OCI-LY1 (cell line): ENCODE data around the gene CRK.
"Not testable (repeated sequence)": the region's sequence is repeated elsewhere in the genome, so short reads cannot be mapped to it uniquely, and the experiment has no call there.

Experiments used
- H2AFZ ChIP-seq: fragments of 200-600 bp; sonication (generic), shearing (Covaris generic); 2 replicates; pipeline ENCODE4 v1.6.0; 2014; ENCODE audit warnings: antibody characterized with exemption, mild to moderate bottlenecking, low read length
- H3F3A ChIP-seq: fragments of 200-600 bp; sonication (generic), shearing (Covaris generic); 2 replicates; pipeline ENCODE4 v1.6.0; 2014; ENCODE audit warnings: mild to moderate bottlenecking, antibody characterized with exemption, low read length, moderate library complexity; ENCODE audit not compliant: insufficient read depth
- H3K27ac ChIP-seq: fragments of 200-600 bp; sonication (generic); 2 replicates; pipeline ENCODE4 v1.5.1; 2014; ENCODE audit warnings: low read length, mixed run types, mild to moderate bottlenecking, low read depth; ENCODE audit not compliant: poor library complexity, severe bottlenecking
- H3K27me3 ChIP-seq: fragments of 200-600 bp; sonication (generic); 2 replicates; pipeline ENCODE4 v1.6.0; 2014; ENCODE audit warnings: antibody characterized with exemption, mild to moderate bottlenecking, low read length, moderate library complexity; ENCODE audit not compliant: insufficient read depth
- H3K36me3 ChIP-seq: fragments of 200-600 bp; sonication (generic); 2 replicates; pipeline ENCODE4 v1.6.1; 2014; ENCODE audit warnings: mild to moderate bottlenecking, antibody characterized with exemption, low read length, moderate library complexity, mixed read lengths; ENCODE audit not compliant: insufficient read depth
- H3K4me1 ChIP-seq: fragments of 200-600 bp; sonication (generic); 2 replicates; pipeline ENCODE4 v1.5.1; 2014; ENCODE audit warnings: mild to moderate bottlenecking, low read length, moderate library complexity; ENCODE audit not compliant: insufficient read depth, severe bottlenecking
- H3K4me2 ChIP-seq: fragments of 200-600 bp; sonication (generic), shearing (Covaris generic); 2 replicates; pipeline ENCODE4 v1.6.1; 2014; ENCODE audit warnings: low read length
- H3K4me3 ChIP-seq: fragments of 200-600 bp; sonication (generic); 2 replicates; pipeline ENCODE4 v1.5.1; 2014; ENCODE audit warnings: low read length, low read depth, mild to moderate bottlenecking, mixed read lengths; ENCODE audit not compliant: poor library complexity, severe bottlenecking
- H3K79me2 ChIP-seq: fragments of 200-600 bp; shearing (Covaris generic); 2 replicates; pipeline ENCODE4 v1.6.1; 2016; ENCODE audit warnings: mixed run types, low read length, mixed read lengths; ENCODE audit not compliant: insufficient read depth
- H3K9ac ChIP-seq: fragments of 200-600 bp; sonication (generic), shearing (Covaris generic); 2 replicates; pipeline ENCODE4 v1.6.1; 2014; ENCODE audit warnings: mild to moderate bottlenecking, low read length, mixed read lengths
- H3K9me2 ChIP-seq: fragments of 200-600 bp; sonication (generic), shearing (Covaris generic); 2 replicates; pipeline ENCODE4 v1.6.1; 2014; ENCODE audit warnings: low read depth, mild to moderate bottlenecking, low read length, mixed read lengths
- H3K9me3 ChIP-seq: fragments of 200-600 bp; shearing (Covaris generic); 2 replicates; pipeline ENCODE4 v1.6.1; 2014; ENCODE audit warnings: low read length, mixed read lengths
- H4K20me1 ChIP-seq: fragments of 200-600 bp; sonication (generic), shearing (Covaris generic); 2 replicates; pipeline ENCODE4 v1.6.0; 2016; ENCODE audit warnings: mild to moderate bottlenecking, low read length; ENCODE audit not compliant: insufficient read depth
- EZH2 ChIP-seq: fragments of 200-600 bp; sonication (generic), shearing (Covaris generic); IDR thresholded peaks from 2 replicates; pipeline ENCODE4 v1.8.0; 2017; ENCODE audit warnings: borderline replicate concordance, mixed run types, mild to moderate bottlenecking, antibody characterized with exemption, low read length, moderate library complexity, mixed read lengths
- TF ChIP-seq, protein P1 (sequence below): fragments of 200-600 bp; sonication (generic), shearing (Covaris generic); IDR thresholded peaks from 2 replicates; pipeline ENCODE4 v1.5.1; 2017; ENCODE audit warnings: mild to moderate bottlenecking, antibody characterized with exemption, low read length, moderate library complexity, mixed read lengths

The CRK gene

GRCh38 chr17:1379208-1379929 is 76.7 kb downstream of the CRK start:
- Histone ChIP-seq H3K79me2 (peaks cover 98% of the 10 kb centered on the region), H2AFZ (no peak overlapping the region), H3K9me3 (no peaks in the 10 kb centered on the region), H3K4me3 (no peak overlapping the region), H3F3A (no peaks in the 10 kb centered on the region; the same call in 1 of the 2 replicates), H3K9me2 (no peaks in the 10 kb centered on the region), H3K27me3 (no peaks in the 10 kb centered on the region), H3K36me3 (peaks cover 38% of the 10 kb centered on the region; the same call in 1 of the 2 replicates), H3K9ac (no peak overlapping the region), H3K4me1 (peaks cover 75% of the 10 kb centered on the region), H4K20me1 (peaks cover 12% of the 10 kb centered on the region; the same call in 1 of the 2 replicates), H3K4me2 (no peak overlapping the region), H3K27ac (peak overlapping the region; percentile 32)
- TF ChIP-seq, protein P1, sequence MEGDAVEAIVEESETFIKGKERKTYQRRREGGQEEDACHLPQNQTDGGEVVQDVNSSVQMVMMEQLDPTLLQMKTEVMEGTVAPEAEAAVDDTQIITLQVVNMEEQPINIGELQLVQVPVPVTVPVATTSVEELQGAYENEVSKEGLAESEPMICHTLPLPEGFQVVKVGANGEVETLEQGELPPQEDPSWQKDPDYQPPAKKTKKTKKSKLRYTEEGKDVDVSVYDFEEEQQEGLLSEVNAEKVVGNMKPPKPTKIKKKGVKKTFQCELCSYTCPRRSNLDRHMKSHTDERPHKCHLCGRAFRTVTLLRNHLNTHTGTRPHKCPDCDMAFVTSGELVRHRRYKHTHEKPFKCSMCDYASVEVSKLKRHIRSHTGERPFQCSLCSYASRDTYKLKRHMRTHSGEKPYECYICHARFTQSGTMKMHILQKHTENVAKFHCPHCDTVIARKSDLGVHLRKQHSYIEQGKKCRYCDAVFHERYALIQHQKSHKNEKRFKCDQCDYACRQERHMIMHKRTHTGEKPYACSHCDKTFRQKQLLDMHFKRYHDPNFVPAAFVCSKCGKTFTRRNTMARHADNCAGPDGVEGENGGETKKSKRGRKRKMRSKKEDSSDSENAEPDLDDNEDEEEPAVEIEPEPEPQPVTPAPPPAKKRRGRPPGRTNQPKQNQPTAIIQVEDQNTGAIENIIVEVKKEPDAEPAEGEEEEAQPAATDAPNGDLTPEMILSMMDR, result no peak

DNA sequence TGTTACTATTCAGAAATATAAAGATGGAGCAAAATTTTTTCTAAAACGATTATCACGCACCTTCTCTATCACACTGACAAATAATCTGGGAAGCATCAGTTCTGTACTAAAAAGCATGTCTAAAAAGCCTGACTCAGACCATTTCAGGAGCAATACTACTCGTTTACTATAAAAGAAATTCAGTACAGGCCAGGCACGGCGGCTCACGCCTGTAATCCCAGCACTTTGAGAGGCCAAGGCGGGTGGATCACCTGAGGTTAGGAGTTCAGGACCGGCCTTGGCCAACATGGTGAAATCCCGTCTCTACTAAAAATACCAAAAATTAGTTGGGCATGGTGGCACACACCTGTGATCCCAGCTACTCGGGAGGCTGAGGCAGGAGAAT is 77.6 kb downstream of the CRK start:
- not testable (repeated sequence) for H3K9me3 ChIP-seq, H3K4me2 ChIP-seq, H3K27ac ChIP-seq, H3K9me2 ChIP-seq, H3K9ac ChIP-seq, H3K27me3 ChIP-seq, H3K4me3 ChIP-seq, H2AFZ ChIP-seq, H3F3A ChIP-seq
- peaks cover 98% of the 10 kb centered on the region for H3K79me2 ChIP-seq
- H3K4me1 ChIP-seq, result peaks cover 76% of the 10 kb centered on the region
- H3K36me3 ChIP-seq, result peaks cover 44% of the 10 kb centered on the region
- H4K20me1 ChIP-seq, result peaks cover 13% of the 10 kb centered on the region; the same call in 1 of the 2 replicates

- Histone ChIP-seq H3K9ac (no peak overlapping the region), H3F3A (no peaks in the 10 kb centered on the region; the same call in 1 of the 2 replicates), H4K20me1 (peaks cover 13% of the 10 kb centered on the region; the same call in 1 of the 2 replicates), H2AFZ (no peak overlapping the region), H3K4me1 (peaks cover 76% of the 10 kb centered on the region), H3K4me2 (peak overlapping the region; percentile 15), H3K27ac (peak overlapping the region; percentile 38), H3K9me2 (no peaks in the 10 kb centered on the region), H3K36me3 (peaks cover 47% of the 10 kb centered on the region), H3K9me3 (no peaks in the 10 kb centered on the region), H3K79me2 (peaks cover 98% of the 10 kb centered on the region), H3K27me3 (no peaks in the 10 kb centered on the region), H3K4me3 (no peak overlapping the region)
- no peak for TF ChIP-seq EZH2
- TF ChIP-seq, protein P1, result no peak
These were observed 78.7 kb downstream of the CRK start for GRCh38 chr17:1377334-1377733.

DNA sequence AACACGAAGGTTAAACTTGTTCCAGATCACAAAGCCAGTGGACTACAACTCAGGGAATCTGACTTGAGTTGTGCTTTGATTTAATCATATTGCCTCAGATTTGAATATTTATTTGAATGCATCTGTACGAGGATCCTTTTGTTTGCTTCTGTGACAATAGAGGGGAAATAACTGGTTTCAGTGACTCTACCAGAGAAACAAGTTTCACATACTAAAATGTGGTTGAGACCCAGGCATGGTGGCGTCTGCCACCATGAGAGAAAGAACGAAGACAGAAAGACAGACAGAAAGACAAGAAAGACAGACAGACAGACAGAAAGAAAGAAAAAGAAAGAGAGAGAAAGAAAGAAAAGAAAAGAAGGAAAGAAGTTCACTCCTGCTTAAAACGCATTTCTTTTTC is 80.0 kb downstream of the CRK start:
- Histone ChIP-seq H3K27me3 (no peaks in the 10 kb centered on the region), H3K9me2 (no peaks in the 10 kb centered on the region), H3K4me3 (no peak overlapping the region), H3K27ac (peak overlapping the region; percentile 38), H3K9me3 (no peaks in the 10 kb centered on the region), H3K4me2 (peak overlapping the region; percentile 15; the same call in 1 of the 2 replicates), H3K9ac (no peak overlapping the region), H3K4me1 (peaks cover 68% of the 10 kb centered on the region), H3F3A (no peaks in the 10 kb centered on the region; the same call in 1 of the 2 replicates), H3K36me3 (peaks cover 51% of the 10 kb centered on the region), H3K79me2 (peaks cover 100% of the 10 kb centered on the region), H4K20me1 (peaks cover 13% of the 10 kb centered on the region; the same call in 1 of the 2 replicates), H2AFZ (no peak overlapping the region)
- TF ChIP-seq, protein P1, result no peak
- no peak for TF ChIP-seq EZH2
